HG02981 (cell line): Measurements from ENCODE around the gene RNF44.
"Not testable (repeated sequence)": the region's sequence is repeated elsewhere in the genome, so short reads cannot be mapped to it uniquely, and the experiment has no call there.

ENCODE experiments used
- ATAC-seq: cut with Tn5 transposase; IDR thresholded peaks from one replicate; pipeline ENCODE4 v1.9.1; 2021; ENCODE audit warnings: mild to moderate bottlenecking, moderate library complexity; ENCODE audit not compliant: unreplicated experiment

Gene RNF44

DNA sequence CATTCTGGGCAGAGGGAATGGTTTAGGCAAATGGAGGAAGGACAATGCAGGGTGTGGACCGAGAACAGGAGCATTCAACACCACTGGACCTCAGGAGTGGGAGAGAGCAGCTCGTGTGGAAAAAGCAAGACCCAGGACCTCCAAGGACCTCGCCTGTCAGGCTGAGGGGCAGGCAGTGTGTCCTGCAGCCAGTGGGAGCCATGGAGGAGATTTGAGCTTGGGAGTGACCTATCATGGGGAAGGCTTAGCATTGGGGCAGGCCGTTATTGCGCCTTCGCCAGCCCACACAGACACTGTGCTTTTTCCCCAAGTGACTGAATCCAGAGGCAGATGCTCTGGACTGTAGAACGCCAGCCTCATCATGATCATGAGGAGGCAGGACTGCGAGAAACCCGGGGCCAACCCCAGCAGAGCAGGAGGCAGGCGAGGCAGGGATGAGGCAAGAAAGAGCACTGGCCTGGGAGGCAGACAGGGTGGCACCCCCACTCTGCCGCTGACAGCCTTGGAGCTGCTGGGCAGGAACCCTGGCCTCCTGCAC lies 15.2 kb upstream of the RNF44 start:
- ATAC-seq, result no peak

DNA sequence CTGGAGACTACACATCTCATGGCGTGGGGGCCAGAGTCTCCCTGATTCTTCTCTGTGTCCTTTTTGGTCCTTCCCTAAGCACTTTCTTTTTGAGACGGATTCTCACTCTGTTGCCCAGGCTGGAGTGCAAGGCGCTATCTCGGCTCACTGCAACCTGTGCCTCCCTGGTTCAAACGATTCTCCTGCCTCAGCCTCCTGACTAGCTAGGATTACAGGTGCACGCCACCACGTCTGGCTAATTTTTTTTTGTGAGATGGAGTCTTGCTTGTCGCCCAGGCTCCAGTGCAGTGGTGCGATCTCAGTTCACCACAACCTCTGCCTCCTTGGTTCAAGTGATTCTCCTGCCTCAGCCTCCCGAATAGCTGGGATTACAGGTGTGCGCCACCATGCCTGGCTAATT lies 13.7 kb upstream of the RNF44 start:
- ATAC-seq, result not testable (repeated sequence)

DNA sequence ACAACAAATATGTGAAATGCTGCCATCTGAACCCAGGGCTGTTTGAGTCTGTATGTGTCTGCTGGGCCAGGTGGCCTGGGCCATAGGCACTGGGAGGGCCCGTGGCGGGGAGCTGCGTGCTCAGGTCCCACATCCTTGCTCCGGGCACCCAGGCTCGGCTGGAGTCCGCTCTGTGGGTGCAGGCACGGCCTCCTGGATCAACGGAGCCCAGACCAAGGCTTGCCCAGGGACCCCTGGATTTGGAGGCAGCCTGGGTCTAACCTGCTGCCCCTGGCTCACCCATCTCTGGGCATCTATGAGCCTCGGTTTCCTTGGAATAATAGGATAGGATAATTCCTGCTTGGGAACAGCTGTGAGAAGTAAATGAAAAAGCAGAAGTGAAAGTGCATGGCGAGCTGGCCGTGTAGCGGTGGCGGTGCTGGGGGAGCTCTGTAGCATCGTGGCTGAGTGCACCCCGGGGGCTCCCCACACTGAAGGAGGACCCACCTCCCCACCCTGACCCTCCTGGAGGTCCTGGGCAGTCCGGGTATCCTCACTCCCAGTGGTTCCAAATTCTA lies 13.2 kb upstream of the RNF44 start:
- ATAC-seq, result no peak

DNA sequence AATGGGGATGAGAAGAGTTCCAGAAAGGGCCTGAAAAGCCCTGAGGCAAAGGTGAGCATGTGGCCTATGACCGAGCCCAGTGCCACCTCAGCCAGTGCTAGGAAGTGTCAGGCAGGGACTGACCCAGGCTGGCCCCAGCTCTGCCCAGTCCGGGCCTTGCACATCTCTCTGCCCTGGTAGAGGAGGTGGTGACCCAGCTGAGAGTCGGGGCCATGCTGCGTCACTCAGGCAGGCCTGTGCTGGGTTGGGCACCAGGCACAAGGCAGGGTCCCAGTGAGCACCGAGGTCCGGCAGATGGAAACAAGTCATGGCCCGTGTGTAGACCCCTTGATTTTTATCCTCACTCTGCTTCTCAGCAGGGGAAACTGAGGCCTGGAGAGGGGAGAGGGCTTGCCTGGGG lies 12.7 kb upstream of the RNF44 start:
- ATAC-seq, result no peak

DNA sequence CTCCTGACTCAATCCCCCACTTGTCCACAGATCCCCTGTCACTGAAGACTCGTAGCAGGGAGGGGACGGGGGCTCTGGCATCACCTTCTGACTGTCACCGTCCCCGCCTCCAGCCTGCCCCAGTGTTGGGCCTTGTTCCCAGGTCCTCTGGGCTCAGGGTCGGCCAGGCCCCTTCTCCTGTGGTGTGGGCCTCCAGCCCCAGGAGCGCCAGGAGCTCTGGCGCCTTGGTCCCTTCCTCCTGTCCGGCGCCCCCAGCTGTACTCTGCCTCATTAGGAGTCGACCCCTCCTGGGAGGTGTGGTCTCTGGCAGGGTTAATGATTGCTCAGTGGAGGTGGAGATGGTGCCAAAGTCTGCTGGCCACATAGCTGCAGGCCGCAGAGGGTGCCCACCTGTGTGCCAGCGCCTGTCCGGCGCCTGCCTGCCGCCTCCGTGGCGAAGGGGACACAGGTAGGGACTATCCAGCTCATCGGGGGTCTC lies 11.8 kb upstream of the RNF44 start, which contains the start of gene CDHR2:
TSS of gene CDHR2 (plus strand) at position 376 of the 478 bp plus-strand sequence. CDS start 16,011 bp downstream, outside the sequence.
- ATAC-seq, result no peak

DNA sequence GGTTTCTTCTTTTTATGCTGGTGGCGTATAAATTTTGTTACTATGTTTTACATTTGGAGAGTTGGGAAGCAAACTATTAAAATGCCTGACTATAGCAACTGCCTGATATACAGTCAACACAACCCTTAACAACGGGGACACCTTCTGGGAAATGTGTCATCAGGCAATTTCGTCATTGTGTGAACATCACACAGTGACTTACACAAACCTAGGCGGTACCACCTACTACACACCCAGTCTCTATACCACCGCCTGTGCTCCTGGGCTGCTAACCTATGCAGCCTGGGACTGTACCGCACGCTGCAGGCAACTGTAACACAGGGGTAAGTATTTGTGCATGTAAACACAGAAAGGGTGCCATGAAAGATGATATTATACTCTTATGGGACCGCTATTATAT lies 10.6 kb upstream of the RNF44 start:
- no peak for ATAC-seq

DNA sequence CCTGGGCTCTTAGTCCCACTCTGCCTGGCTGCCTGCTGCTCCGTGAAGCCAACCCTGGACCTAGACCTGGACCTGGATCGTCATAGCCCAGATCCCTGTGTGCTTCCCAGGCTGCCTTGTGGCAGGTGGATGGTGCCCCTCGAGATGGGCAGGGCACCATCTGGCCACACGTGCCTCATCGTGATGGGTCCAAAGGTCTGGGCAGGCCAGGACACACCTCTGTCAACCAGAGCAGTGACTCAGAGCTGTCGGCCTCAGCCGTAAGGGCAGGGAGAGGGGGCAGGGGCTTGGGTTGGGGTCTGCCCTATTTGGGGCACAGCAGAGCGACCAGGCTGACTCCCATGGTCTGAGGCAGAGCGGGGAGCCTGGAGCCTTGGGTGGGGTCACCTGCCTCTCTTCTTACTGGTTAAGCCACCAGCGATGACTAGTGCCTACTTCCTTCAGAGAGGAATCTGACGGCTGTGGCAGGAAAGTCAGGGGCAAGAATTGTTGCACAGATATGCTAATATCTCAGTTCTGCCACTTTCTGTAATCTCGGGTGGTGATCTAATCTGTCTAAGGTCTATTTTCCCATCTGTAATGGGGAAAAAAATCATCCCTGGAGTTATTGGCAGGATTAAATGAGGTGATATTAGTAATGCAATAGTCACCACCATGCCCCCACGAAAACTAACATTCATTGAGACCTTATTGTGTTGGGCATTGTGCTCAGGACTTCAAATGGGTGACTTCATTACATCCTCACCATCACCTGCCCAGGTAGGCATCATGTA lies 8.7 kb upstream of the RNF44 start:
- ATAC-seq, result no peak

DNA sequence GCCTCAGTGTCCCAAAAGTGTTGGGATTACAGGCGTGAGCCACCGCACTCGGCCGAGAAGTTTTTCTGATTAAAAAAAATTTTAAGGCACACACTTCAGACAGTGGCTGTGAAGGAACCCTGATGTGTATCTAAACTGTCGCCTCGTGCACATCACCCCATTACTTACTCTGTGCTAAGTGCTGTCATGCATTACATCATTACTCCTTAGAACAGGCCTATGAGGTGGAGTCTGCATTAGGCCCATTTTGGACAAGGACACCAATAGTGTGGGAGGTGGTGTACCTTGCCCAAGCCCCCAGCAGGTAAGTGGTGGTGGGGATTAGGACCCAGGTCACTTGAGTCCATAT lies 8.2 kb upstream of the RNF44 start:
- ATAC-seq, result no peak

DNA sequence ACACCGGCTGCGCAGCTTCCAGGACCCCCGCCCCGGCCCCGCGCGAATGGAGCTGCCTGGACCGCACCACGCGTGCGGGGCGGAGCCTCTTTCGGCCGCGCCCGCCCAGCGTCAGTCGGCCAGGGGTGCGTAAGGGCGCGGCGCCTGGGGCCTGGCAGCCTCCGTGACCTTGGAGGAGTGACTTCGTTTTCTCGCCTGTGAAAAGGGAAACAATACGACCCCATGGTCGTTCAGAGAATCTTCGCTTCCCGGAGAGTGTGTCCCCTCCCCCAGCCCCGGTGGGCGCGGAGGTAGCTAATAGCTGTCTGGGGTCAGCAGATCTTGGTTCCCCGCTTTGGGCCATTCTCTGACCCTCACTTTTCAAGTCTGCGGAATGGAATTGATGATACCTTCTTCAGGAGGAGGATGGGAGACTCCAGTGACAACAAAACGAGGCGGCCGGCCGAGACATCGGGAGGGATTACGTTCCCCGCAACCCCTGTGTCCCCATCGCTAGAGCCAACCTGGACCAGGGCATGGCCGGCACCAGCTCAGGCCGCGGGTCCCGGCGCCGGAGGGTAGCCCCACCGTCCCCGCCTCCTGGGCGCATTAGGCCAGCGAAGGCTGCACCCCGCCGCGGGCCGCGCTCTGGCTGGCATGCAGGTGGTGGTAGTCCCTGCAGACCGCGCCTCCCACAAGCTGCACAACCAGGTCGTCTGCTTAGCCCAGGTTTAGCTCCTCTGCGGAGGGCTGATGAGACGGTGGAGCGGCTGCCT lies 6.4 kb upstream of the RNF44 start:
- ATAC-seq, result peak; percentile 61

DNA sequence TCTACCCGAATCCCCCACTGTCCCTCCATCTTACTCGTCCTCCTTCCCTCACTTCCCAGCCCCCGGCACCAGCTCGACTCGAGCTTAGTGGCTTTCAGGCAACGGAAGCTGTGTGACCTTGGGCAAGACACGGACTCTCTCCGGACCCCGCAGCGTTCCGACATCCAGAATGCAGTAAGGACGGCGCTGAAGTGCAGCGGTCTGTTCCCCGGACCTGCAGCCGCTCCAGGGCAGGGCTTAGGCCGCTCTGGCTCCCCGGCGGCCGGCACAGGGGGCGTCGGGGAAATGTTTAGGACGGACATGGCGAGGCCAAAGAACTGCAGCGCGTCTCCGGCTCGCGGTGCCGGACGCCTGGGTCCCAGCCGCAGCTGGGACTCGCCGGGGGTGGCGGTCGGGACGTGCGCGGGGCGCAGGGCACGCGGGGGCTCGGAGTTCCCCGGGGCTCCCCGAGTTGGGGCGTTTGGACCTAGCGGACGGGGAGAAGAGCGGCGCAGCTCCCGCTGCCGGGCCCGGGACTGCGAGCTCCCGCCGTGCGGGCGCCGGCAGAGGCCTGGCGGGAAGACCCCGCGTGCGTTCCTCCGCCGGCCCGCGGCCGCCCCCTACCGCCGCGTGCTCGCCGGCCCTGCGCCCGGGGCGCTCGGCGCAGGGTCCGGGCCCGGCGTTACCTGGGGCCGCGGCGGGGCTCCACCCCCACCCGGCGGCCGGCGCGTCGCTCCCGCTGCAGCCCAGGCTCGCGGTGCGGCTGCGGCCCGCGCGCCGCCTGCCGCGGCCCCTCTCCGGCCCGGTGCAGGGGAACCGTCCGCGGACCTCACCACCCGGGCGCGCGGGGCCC lies 5.6 kb upstream of the RNF44 start:
- ATAC-seq, result peak; percentile 31

DNA sequence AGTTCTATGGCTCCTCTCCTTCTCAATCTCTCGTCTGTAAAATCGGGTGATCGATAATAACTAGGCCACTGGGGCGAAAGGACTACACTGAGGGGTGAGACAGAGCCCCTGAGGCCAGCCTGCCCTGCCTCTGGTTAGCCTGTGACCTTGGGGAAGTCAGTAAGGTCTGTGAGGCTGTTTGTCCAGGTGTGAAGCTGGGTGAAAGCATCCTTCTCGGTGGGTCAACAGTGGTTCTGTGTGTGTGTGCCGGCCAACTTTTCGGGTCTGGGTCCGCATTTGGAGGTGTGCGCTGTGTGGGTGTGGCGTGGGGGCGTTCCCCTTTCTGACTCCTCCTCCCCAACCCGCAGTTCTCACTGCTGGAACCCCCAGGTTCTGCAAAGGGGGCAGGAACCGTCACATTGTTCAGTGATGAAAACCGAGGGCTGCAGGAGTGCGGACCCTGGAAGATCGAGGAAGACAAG lies 5.0 kb upstream of the RNF44 start:
- no peak for ATAC-seq

DNA sequence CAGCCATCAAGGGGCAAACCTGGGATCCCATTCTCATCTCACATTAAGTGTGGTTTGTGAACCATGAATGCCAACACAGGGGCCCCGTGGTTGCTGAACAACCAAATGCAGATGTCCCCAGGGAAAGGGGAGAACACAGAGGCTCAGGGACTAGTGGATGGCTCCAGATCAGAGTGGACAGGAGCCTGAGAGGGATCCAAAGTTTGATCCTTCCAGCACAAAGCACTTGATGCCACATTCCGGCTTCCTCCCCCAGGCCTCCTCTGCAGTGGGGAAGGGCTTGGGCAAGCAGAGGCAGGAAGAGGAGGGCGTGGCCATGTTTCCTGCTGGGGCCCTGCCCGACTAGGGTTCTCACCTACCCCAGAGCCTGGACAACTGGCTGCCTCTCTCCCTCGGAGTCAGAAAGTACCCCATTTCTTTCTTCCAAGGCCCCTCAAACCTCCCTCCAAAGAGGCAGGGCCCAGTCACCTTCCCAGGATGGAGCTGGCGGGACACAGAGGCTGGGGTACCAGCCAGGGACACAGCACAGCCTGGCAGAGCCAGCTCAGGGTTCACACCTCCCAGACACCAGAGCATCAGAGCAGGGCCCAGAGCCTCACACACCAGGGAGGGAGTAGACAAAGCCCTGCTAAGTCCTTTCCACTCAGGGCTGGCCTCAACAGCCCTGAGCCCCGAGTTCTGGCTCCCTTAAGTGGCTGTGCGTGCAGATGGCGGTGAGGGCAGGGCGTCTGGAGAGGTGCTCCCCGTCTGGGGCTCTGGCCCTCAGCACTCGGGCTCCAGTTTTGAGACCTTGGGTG lies 4.3 kb upstream of the RNF44 start:
- no peak for ATAC-seq

DNA sequence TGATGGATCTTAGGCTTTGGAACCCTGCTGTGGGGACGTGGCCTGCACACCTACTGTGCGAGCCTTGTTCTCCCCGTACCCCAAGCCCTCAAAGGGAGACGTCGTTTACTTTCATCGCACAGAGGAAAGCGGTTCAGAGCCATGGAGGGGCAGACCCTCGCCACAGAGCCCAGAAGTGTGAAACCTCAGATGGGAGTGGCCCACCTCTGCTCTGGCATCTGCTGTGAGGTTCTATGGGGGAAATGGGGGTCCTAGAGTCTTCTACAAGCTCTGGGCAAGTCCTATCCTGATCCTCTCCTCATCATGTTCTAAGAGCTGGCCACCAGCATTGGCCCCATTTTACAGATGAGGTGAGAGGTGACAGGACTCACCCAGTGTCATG lies 3.7 kb upstream of the RNF44 start:
- ATAC-seq, result no peak

DNA sequence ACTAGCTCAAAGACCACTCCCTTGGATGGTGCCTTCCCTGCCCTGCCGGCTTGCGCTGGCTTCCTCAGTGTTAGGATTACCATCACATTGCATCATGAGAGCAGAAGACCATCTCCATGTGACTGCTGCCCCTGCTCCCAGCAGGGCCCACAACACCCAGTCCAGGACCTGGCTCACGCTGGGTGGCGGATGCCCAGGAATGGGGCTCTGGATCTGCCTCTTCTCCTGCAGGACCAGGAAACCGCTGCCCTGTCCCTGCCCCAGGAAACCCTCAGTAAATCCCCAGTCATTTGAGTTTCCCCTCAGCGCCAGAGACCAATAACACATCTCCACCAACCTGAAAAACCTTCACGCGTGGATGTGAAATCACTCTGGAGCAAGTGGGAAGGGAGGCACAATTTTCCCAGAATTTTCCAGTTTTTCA lies 3.3 kb upstream of the RNF44 start:
- ATAC-seq, result no peak

DNA sequence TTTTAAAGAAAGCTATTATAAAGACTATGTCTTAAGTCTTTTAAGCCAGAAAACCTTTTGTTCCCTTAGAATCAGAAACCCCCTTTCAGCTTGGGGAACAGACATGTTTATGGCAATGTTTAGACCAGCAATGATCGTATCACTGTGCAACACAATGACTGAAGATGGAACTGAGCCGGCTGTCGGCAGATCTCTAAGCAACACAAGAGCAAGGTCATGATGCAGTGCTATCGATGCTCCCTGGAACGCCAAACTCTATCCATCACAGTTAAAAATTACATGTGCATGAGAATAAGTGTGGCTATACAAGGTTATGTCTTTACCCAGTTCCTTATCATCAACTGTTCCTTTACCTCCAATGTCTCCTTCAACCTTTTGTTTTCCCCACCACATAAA lies 1.8 kb upstream of the RNF44 start:
- ATAC-seq, result no peak

DNA sequence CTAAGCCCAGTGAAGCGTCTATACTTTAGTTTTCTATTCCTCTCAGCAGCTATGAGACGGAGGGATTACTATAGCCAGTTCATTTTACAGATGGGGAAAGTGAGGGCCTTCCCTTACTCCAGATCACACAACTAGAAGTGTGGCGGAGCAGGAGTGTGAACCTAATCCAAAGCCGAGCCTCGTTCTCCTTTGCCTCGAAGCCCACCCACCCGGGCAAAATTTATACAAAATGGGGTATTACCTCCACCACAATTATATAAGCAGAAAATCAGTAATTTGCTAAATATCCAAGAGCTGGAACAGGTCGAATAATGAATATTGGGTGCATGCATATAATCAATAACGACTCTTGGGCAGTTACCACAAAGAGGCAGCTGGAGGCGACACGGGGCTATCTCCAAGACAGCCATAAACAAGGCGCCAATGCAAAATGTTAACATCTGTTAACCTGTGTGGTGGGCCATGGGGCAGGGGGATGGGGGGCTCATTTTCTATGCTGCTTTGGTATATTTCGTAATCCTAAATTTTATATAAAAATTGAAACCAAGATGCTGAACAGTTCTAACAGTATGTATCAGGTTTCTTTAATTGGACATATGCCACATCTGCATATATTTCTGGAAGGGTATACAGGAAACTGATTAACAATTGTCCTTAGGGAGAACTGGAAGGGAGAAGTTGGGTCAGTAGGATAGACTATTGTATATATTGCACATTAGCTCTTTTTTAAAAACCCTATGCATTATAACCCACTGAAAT lies 1.2 kb upstream of the RNF44 start:
- no peak for ATAC-seq

DNA sequence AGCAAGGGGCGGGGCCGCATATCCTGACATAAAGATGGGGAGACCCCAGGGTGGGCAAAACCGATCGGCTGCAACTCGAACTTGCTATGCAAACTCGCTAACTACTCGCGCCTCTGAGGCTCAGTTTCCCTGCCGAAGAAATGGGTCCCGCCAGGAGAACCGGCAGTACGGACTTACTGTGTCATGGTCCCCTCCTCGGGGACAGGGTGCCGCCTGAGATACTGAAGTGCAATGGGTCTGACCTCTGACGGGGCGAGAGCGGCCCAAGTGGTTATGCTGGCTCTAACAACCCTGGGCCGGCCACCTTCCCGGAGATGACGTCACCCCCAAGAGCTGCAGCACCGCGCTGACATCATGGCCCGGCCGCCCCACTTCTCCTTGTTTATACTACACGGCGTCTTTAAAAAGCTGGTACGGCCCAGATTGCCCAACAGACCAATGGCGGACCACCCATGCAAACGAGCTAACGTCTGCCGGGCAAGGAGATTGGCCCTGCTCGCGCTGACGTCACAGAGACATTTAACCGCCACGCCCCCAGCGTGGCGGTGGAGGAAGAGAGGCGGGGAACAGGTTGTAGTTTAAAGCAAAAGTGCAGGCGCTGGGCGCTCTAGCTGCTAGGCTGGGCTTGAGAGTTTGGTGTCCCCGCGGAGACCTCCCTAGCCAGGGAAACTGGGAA lies 490 bp upstream of the RNF44 start:
- peak; percentile 72 for ATAC-seq

DNA sequence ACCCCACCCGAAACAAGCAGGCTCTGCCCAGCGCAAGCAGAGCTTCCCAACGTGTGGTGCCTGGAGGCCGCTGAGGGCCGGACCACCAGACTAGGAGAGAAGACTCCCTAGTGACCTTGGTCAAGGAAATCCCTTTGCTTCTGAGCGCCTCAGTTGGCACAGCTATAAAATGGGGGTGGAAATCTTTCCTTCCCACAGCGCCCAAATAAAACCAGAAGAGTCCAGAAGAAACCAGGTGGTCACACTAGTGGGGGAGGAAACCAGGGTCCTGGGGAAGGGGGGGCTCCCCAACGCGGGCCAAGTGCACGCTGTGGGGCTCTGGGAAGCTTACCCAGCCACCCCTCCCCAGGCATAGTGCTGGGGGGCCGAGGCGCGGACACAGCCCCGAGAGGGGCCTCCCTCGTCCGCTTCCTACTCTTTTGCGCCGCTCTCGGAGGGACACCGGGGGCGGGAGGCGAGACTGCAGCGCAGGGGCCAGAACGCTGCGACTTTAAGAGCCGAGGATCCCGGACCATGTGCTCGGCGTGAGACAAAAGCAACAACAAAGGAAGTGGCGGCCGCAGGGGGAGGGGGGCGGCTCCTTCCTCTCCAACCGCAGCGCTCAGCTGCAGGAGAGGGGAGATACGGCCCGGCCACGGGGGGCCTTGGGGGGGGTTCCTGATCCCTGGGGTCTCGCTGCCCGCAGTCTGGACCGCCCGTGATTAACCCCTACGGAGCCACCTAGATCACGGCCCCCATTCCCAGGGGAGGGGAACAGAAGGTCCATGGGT lies 885 bp downstream of the RNF44 start:
- no peak for ATAC-seq
